ENCODE results near the gene APAF1. TPM values are rescaled to one million over a fixed set of nuclear protein-coding genes. Genes with fewer than 3 reads are reported as not detected.

APAF1 gene
- total and polyA plus RNA-seq, 11 donors: 2.5 to 11.6 (median 3.7) TPM

- Histone ChIP-seq H3K36me3 (peaks cover 0 to 85% (median 61%) of the 10 kb centered on the region in 9 donors), H3K27ac (no peak overlapping the region), H3K4me3 (no peak overlapping the region), H3K9me3 (no peaks in the 10 kb centered on the region), H3K27me3 (no peaks in the 10 kb centered on the region), H3K4me1 (no peaks in the 10 kb centered on the region)
- intact Hi-C loops (cut with DNase I): loop anchor here in 2 of 10 donors (10.0 kb wide), 1 partner anchor 275 kb away; no protein-coding TSS in a partner anchor
- TF ChIP-seq POLR2A (IDR thresholded peaks at IDR 0.05): no peak
- TF ChIP-seq, protein P1, sequence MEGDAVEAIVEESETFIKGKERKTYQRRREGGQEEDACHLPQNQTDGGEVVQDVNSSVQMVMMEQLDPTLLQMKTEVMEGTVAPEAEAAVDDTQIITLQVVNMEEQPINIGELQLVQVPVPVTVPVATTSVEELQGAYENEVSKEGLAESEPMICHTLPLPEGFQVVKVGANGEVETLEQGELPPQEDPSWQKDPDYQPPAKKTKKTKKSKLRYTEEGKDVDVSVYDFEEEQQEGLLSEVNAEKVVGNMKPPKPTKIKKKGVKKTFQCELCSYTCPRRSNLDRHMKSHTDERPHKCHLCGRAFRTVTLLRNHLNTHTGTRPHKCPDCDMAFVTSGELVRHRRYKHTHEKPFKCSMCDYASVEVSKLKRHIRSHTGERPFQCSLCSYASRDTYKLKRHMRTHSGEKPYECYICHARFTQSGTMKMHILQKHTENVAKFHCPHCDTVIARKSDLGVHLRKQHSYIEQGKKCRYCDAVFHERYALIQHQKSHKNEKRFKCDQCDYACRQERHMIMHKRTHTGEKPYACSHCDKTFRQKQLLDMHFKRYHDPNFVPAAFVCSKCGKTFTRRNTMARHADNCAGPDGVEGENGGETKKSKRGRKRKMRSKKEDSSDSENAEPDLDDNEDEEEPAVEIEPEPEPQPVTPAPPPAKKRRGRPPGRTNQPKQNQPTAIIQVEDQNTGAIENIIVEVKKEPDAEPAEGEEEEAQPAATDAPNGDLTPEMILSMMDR (IDR thresholded peaks at IDR 0.05): no peak
- ATAC-seq (no peak), DNase-seq (no peak)
- WGBS, 4 donors: 93 to 96% (median 94%) methylated on average over 6 of the region's 6 CpGs
These were observed 74.7 kb downstream of the APAF1 start for GRCh38 chr12:98719515-98720504.

- no peak for TF ChIP-seq POLR2A (IDR thresholded peaks at IDR 0.05)
- TF ChIP-seq, protein P1 (IDR thresholded peaks at IDR 0.05): no peak
- ATAC-seq (no peak), DNase-seq (no peak)
- no peaks in the 10 kb centered on the region for H3K27me3 ChIP-seq
- no peaks in the 10 kb centered on the region for H3K4me1 ChIP-seq
- 91 to 96% (median 95%) methylated on average over 2 of the region's 2 CpGs for WGBS, 4 donors
- intact Hi-C loops (cut with DNase I): loop anchor here in 2 of 10 donors (10.0 kb wide), 1 partner anchor 274 kb away; no protein-coding TSS in a partner anchor
- no peak overlapping the region for H3K4me3 ChIP-seq
- H3K36me3 ChIP-seq: peaks cover 0 to 89% (median 64%) of the 10 kb centered on the region in 9 donors
- no peaks in the 10 kb centered on the region for H3K9me3 ChIP-seq
- no peak overlapping the region for H3K27ac ChIP-seq
These were observed 76.2 kb downstream of the APAF1 start for GRCh38 chr12:98721204-98721702.

DNA sequence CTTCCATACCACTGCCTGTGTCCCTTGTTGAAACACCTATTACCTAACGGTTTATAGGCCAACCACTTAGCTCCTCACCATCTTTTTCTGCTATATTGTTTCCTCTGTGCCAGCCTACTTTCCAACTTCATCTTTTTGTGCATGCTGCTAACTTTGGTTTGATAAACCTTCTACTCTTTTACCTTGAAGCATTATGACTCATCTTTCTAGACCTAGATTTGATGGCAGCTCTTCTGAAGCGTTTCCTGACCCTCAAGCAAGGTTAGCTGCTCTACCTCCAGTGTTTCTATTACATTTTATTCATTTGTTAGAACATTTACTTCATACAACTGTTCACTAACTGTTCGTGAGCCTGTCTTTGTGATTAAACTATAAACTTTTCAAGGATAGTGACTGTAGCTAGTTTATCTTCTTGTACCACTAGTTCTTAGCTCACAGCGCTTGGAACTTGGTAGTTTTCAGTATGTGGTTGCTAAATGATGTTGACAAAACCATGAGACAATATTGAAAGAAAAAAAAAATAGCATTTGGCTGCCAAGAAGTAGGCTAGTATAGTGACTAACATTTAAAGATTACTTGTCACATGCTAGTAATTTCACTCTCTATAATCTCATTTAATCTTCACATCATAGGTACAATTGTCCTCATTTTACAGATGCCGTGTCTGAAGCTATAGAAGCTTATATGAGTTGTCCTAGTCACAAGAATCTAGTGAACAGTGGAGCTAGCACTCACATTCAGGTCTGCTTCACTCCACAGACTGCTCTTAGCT, 79.5 kb downstream of the APAF1 start:
- ATAC-seq (no peak), DNase-seq (no peak)
- no peaks in the 10 kb centered on the region for H3K4me1 ChIP-seq
- no peaks in the 10 kb centered on the region for H3K9me3 ChIP-seq
- intact Hi-C loops (cut with DNase I): loop anchor here in 2 of 10 donors (10.0 kb wide), 1 partner anchor 270 kb away; no protein-coding TSS in a partner anchor
- TF ChIP-seq POLR2A (IDR thresholded peaks at IDR 0.05): no peak
- TF ChIP-seq, protein P1 (IDR thresholded peaks at IDR 0.05): no peak
- 93 to 98% (median 95%) methylated on average over 5 of the region's 5 CpGs for whole genome bisulfite sequencing, 4 donors
- H3K36me3 ChIP-seq: peaks cover 0 to 93% (median 74%) of the 10 kb centered on the region in 9 donors
- no peak overlapping the region for H3K27ac ChIP-seq
- H3K27me3 ChIP-seq: no peaks in the 10 kb centered on the region
- no peak overlapping the region for H3K4me3 ChIP-seq
